Measurements from ENCODE around the gene TMCO2. TPM values are rescaled to one million over a fixed set of nuclear protein-coding genes. Genes with fewer than 3 reads are reported as not detected.

Gene TMCO2
- polyA plus RNA-seq, 1 experiment = not detected

DNA sequence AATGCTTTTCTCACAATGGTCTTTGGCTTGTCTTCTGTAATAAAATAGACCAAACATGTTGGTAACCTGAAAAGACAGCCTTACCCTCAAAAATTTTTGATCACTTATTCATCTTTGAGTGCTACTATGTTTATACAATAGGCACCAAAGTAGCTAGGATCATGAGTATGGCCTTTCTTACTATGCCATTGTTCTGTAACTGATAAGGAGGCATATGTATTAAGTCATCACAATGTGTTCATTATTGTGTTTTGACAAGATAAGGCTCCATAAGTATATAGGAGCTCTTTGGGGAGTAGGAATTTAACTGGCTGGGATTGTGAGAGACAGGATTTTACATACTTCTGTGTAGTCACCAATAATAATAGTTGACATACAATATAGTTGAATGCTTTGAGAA is 675 bp downstream of the TMCO2 start:
- no peak overlapping the region for H3K27ac ChIP-seq (ENCODE audit: low read depth, low read length)
- H3K9me3 ChIP-seq (ENCODE audit: control insufficient read depth, insufficient read depth, low read length) = no peaks in the 10 kb centered on the region
- ChIA-PET POLR2A (no interaction called here), CTCF (interaction anchor here (1.3 kb wide), 1 partner anchor 90 kb away, joined by 4 read pairs; no protein-coding TSS in a partner anchor)
- no peaks in the 10 kb centered on the region for H3K27me3 ChIP-seq (ENCODE audit: control insufficient read depth, insufficient read depth, low read length)
- TF ChIP-seq, protein P1, sequence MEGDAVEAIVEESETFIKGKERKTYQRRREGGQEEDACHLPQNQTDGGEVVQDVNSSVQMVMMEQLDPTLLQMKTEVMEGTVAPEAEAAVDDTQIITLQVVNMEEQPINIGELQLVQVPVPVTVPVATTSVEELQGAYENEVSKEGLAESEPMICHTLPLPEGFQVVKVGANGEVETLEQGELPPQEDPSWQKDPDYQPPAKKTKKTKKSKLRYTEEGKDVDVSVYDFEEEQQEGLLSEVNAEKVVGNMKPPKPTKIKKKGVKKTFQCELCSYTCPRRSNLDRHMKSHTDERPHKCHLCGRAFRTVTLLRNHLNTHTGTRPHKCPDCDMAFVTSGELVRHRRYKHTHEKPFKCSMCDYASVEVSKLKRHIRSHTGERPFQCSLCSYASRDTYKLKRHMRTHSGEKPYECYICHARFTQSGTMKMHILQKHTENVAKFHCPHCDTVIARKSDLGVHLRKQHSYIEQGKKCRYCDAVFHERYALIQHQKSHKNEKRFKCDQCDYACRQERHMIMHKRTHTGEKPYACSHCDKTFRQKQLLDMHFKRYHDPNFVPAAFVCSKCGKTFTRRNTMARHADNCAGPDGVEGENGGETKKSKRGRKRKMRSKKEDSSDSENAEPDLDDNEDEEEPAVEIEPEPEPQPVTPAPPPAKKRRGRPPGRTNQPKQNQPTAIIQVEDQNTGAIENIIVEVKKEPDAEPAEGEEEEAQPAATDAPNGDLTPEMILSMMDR (IDR thresholded peaks at IDR 0.05; ENCODE audit: low read depth, low read length) = no peak
- DNase-seq (ENCODE audit: low read depth, low spot score) = no peak
- no peak overlapping the region for H3K4me3 ChIP-seq (ENCODE audit: low read depth, low read length)

DNA sequence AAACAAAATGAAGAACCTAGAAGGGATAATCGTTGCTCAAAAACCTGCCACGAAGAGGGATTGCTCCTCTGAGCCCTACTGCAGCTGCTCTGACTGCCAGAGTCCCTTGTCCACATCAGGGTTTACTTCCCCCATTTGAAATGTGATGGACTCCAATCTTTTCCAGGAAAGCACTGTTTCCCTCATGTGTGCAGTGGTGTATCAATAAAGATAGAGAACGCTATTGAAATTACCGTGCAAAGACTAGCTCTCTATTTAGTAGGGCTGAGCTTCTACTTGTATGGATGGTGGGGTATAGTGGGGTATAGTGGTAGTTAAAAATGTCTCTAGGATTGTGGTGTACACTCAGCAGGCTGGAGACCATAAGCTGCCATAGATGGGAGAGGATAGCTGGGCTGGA is 3.7 kb downstream of the TMCO2 start:
- Histone ChIP-seq H3K9me3 (ENCODE audit: control insufficient read depth, insufficient read depth, low read length) (no peaks in the 10 kb centered on the region), H3K27ac (ENCODE audit: low read depth, low read length) (no peak overlapping the region), H3K27me3 (ENCODE audit: control insufficient read depth, insufficient read depth, low read length) (no peaks in the 10 kb centered on the region), H3K4me3 (ENCODE audit: low read depth, low read length) (no peak overlapping the region)
- CTCF ChIA-PET = no interaction called here
- TF ChIP-seq, protein P1 (IDR thresholded peaks at IDR 0.05; ENCODE audit: low read depth, low read length) = no peak
- POLR2A ChIA-PET = no interaction called here
- DNase-seq (ENCODE audit: low read depth, low spot score) = no peak

DNA sequence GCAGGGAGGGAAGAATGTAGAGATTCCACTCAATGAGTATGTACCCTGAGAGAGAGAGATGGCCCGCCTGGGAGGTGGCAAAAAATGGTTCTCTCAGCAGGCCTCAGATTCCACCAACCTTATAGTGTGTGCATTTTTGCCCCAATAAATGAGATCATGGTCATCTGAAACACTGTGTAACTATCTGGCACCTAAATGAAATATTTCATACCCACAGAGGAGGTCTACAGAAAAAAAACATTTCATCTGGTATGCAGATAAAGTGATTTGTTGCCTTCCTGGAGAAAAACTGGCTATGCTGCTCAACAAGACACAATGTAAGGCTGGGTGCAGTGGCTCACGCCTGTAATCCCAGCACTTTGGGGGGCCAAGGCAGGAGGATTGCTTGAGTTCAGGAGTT is 4.9 kb downstream of the TMCO2 start:
- TF ChIP-seq, protein P1 (IDR thresholded peaks at IDR 0.05; ENCODE audit: low read depth, low read length) = no peak
- no peaks in the 10 kb centered on the region for H3K27me3 ChIP-seq (ENCODE audit: control insufficient read depth, insufficient read depth, low read length)
- H3K4me3 ChIP-seq (ENCODE audit: low read depth, low read length) = no peak overlapping the region
- H3K27ac ChIP-seq (ENCODE audit: low read depth, low read length) = no peak overlapping the region
- ChIA-PET POLR2A (no interaction called here), CTCF (no interaction called here)
- H3K9me3 ChIP-seq (ENCODE audit: control insufficient read depth, insufficient read depth, low read length) = no peaks in the 10 kb centered on the region
- no peak for DNase-seq (ENCODE audit: low read depth, low spot score)

DNA sequence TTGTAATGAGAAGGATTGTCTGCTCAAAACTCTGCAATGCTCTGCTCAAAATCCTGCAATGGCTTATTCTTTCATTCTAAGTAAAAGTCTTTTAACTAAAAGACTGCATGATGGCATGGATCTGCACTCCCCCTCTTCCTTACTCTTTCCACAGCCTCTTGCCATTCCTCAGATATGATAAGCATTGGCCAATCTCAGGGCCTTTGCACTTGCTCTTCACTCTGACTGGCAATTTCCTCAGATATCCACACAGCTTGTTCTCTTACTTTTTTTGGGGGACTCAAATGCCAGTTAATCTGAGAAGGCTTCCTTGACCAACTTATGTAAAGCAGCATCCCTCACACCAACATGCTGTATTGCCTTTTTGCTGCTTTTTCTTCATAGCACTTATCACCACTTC is 7.5 kb downstream of the TMCO2 start:
- no peaks in the 10 kb centered on the region; the same call in 1 of the 2 replicates for H3K9me3 ChIP-seq (ENCODE audit: control insufficient read depth, insufficient read depth, low read length)
- no peaks in the 10 kb centered on the region for H3K27me3 ChIP-seq (ENCODE audit: control insufficient read depth, insufficient read depth, low read length)
- ChIA-PET CTCF (interaction anchor here (0.6 to 2.7 kb wide), 2 partner anchors 60 to 102 kb away, joined by 3 to 10 read pairs; no protein-coding TSS in a partner anchor), POLR2A (no interaction called here)
- H3K4me3 ChIP-seq (ENCODE audit: low read depth, low read length) = no peak overlapping the region
- H3K27ac ChIP-seq (ENCODE audit: low read depth, low read length) = no peak overlapping the region
- no peak for DNase-seq (ENCODE audit: low read depth, low spot score)
- TF ChIP-seq, protein P1 (IDR thresholded peaks at IDR 0.05; ENCODE audit: low read depth, low read length) = no peak

DNA sequence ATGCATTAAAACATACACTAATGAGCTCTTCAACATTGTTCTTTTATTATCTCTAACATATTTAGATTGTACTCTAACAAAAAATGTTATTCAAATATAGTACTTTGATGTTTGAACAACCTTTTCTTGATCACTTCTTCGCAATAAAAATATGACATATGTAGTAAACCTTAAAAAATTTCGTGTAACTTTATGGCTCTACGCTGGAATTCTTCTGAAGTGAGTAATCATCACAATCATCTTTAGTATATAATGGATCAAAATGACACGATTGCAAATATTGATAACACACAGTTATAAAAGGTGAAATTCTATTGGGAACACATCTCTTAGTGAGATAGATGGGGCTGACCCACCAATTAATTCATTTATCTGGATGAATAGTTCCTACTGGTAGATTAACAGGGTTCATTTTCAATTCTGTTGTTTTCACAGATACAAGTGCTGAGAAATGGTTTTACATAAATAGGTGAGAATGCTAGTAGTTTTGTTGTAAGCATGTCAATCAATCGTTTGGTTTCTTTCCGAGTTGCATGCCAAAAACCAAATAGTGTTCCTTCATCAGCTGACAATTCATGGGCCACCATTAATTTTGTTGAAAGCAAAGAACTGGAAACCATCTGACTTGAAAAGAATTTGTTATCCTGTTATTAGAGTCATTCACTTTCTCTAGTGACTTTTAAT is 8.8 kb downstream of the TMCO2 start:
- DNase-seq (ENCODE audit: low read depth, low spot score) = no peak
- TF ChIP-seq, protein P1 (IDR thresholded peaks at IDR 0.05; ENCODE audit: low read depth, low read length) = no peak

More for the DNA sequence above, 8.8 kb downstream of the TMCO2 start:
- ChIA-PET CTCF (interaction anchor here (1.4 to 2.7 kb wide), 2 partner anchors 59 to 104 kb away, joined by 10 read pairs; no protein-coding TSS in a partner anchor), POLR2A (no interaction called here)
- H3K27me3 ChIP-seq (ENCODE audit: control insufficient read depth, insufficient read depth, low read length) = no peaks in the 10 kb centered on the region
- H3K9me3 ChIP-seq (ENCODE audit: control insufficient read depth, insufficient read depth, low read length) = no peaks in the 10 kb centered on the region; the same call in 1 of the 2 replicates
- H3K27ac ChIP-seq (ENCODE audit: low read depth, low read length) = no peak overlapping the region
- H3K4me3 ChIP-seq (ENCODE audit: low read depth, low read length) = peak overlapping the region; percentile 99

Data from AG04450 (cell line).